Dermis microvascular lymphatic vessel endothelial cell (primary cell): ENCODE data around the gene BRD2. TPM values are rescaled to one million over a fixed set of nuclear protein-coding genes. Genes with fewer than 3 reads are reported as not detected.

Experiments used
- DNase-seq, 2 donors: peaks; one replicate each; pipeline versions ENCODE4 v3.0.0 to v3.0.0-alpha.2; 2010; ENCODE audit warnings: low read depth in 2 of 2
- total RNA-seq: library from RNA; depleted of rRNA; stranded (reverse); fragments of >200 nt; gene quantifications from 2 replicates; pipeline ENCODE4 v1.2.1, GENCODE V29; 2014

Gene BRD2
- total RNA-seq, 1 donor from 2014 or later, result 39.4 TPM

- DNase-seq, result no peak
Observed at GRCh38 chr6:32949113-32949512, 19.3 kb upstream of the BRD2 start.

- no peak for DNase-seq
Observed at GRCh38 chr6:32950010-32950409, 18.4 kb upstream of the BRD2 start.

- DNase-seq, result no peak
Observed at GRCh38 chr6:32950449-32950848, 17.9 kb upstream of the BRD2 start.

- DNase-seq, result peak; percentile 90 to 93
Observed at GRCh38 chr6:32952817-32953739, 15.3 kb upstream of the BRD2 start, which contains the start of gene HLA-DMA. Gene HLA-DMA (minus strand): TSS chr6:32953097. CDS start chr6:32953036, 61 bp downstream.

- no peak for DNase-seq
Observed at GRCh38 chr6:32953775-32954174, 14.6 kb upstream of the BRD2 start.

- DNase-seq, result no peak
Observed at GRCh38 chr6:32954267-32954666, 14.1 kb upstream of the BRD2 start.

GRCh38 chr6:32954986-32955802 lies 13.2 kb upstream of the BRD2 start:
- peak in 1 of 2 donors; percentile 25 for DNase-seq

GRCh38 chr6:32956176-32956575 lies 12.2 kb upstream of the BRD2 start:
- DNase-seq, result no peak

GRCh38 chr6:32960563-32960962 lies 7.8 kb upstream of the BRD2 start:
- no peak for DNase-seq

- no peak for DNase-seq
Observed at GRCh38 chr6:32962213-32962826, 6.1 kb upstream of the BRD2 start.

GRCh38 chr6:32963866-32964265 lies 4.5 kb upstream of the BRD2 start:
- DNase-seq, result no peak

GRCh38 chr6:32964776-32965175 lies 3.6 kb upstream of the BRD2 start:
- DNase-seq, result no peak

GRCh38 chr6:32967151-32968091 lies 973 bp upstream of the BRD2 start:
- peak; percentile 40 to 69 for DNase-seq

GRCh38 chr6:32968867-32969684 lies 682 bp downstream of the BRD2 start:
- peak; percentile 24 to 79 for DNase-seq

- peak; percentile 33 to 86 for DNase-seq
Observed at GRCh38 chr6:32969685-32970412, 1.5 kb downstream of the BRD2 start.

GRCh38 chr6:32970413-32971241 lies 2.2 kb downstream of the BRD2 start:
- DNase-seq, result peak; percentile 18 to 88

- no peak for DNase-seq
Observed at GRCh38 chr6:32971242-32971580, 2.8 kb downstream of the BRD2 start.

- peak; percentile 99 to 100 for DNase-seq
Observed at GRCh38 chr6:32971581-32972352, 3.4 kb downstream of the BRD2 start.
